Kidney (tissue), 14 donors: ENCODE measurements around the gene BCAS4. TPM values are rescaled to one million over a fixed set of nuclear protein-coding genes. Genes with fewer than 3 reads are reported as not detected.
"Not testable (repeated sequence)": the region's sequence is repeated elsewhere in the genome, so short reads cannot be mapped to it uniquely, and the experiment has no call there.

Source experiments
- DNase-seq, 5 donors: peaks; one replicate each; pipeline ENCODE4 v3.0.0-alpha.2; 2013 to 2020
- FAIRE-seq: peaks from 2 replicates; lab custom pipeline; 2012; peaks lifted over from hg19 to GRCh38; lab: Jason Lieb, UNC
- H3K27ac ChIP-seq, 2 donors: one replicate each; pipeline ENCODE4 v1.7.0; 2013; ENCODE audit warnings: low read depth in 2 of 2, low read length in 2 of 2, inconsistent platforms in 1 of 2
- H3K27me3 ChIP-seq: one replicate; pipeline ENCODE4 v1.7.1; 2013; ENCODE audit warnings: low read length, inconsistent platforms; ENCODE audit not compliant: control insufficient read depth, insufficient read depth
- H3K36me3 ChIP-seq, 3 donors: one replicate each; pipeline versions ENCODE4 v1.7.0 to v1.7.1; 2013; ENCODE audit warnings: low read length in 3 of 3, control low read depth in 1 of 3, inconsistent platforms in 1 of 3; ENCODE audit not compliant: insufficient read depth in 3 of 3, control insufficient read depth in 2 of 3
- H3K4me1 ChIP-seq, 3 donors: one replicate each; pipeline versions ENCODE4 v1.7.0 to v1.7.1; 2013; ENCODE audit warnings: low read length in 3 of 3, inconsistent platforms in 1 of 3, low read depth in 1 of 3; ENCODE audit not compliant: control insufficient read depth in 2 of 3, insufficient read depth in 2 of 3
- H3K4me3 ChIP-seq, 3 donors: one replicate each; pipeline versions ENCODE4 v1.7.0 to v1.8.1; 2013; ENCODE audit warnings: low read length in 3 of 3, control low read depth in 1 of 3, inconsistent platforms in 1 of 3
- H3K9ac ChIP-seq, 3 donors: one replicate each; pipeline versions ENCODE4 v1.7.0 to v1.7.1; 2013; ENCODE audit warnings: low read length in 3 of 3, control low read depth in 1 of 3, inconsistent platforms in 1 of 3
- H3K9me3 ChIP-seq, 3 donors: one replicate each; pipeline versions ENCODE4 v1.7.0 to v1.7.1; 2013; ENCODE audit warnings: low read length in 3 of 3, control low read depth in 1 of 3, inconsistent platforms in 1 of 3; ENCODE audit not compliant: control insufficient read depth in 2 of 3, insufficient read depth in 1 of 3
- CTCF ChIP-seq: IDR thresholded peaks from 3 replicates; pipeline ENCODE4 v1.5.1; 2012; ENCODE audit warnings: mild to moderate bottlenecking, moderate library complexity, borderline replicate concordance; ENCODE audit not compliant: insufficient read depth; ENCODE audit errors: extremely low read depth
- intact Hi-C: fragments of 100-400 bp; cut with DNase I; formaldehyde crosslinking; loops from one replicate; pipeline ENCODE4 v1.11.1; 2022
- polyA plus RNA-seq: library from polyadenylated mRNA; stranded (reverse); fragments of 350-450 nt; fragmentation: Illumina TruSeq; extraction: RNeasy Lipid Tissue Mini Kit (QIAGEN cat#74804); gene quantifications from one replicate; pipeline ENCODE4 v1.2.3, GENCODE V29; 2014; ENCODE audit warnings: low read depth, low replicate concordance; ENCODE audit not compliant: insufficient read depth
- total RNA-seq: library from RNA; stranded (reverse); fragmentation: NEBNext Ultra II Directional; extraction: Animal tissue kit (Norgen Biotek cat#: 25700); gene quantifications from one replicate; pipeline ENCODE4 v1.2.1, GENCODE V29; 2021
- donor health status: control.
- donor health status: control.
- donor health status: control.
- donor health status: control.
- donor health status: control.
- donor health status: DM: yes; HTN: yes; CAD: no.
- donor health status: Normal renal cell carcinoma (clear cell type).

The BCAS4 gene
- total and polyA plus RNA-seq, 2 donors from 2014 or later: 10.6 to 17.1 TPM

- peak overlapping the region; percentile 86 to 89 for H3K27ac ChIP-seq
- intact Hi-C loops: no loop called here
- TF ChIP-seq CTCF: no peak
These were observed 32.2 kb upstream of the BCAS4 start for GRCh38 chr20:50762435-50763220.

GRCh38 chr20:50763550-50764458, 31.1 kb upstream of the BCAS4 start:
- H3K27me3 ChIP-seq, H3K4me3 ChIP-seq, H3K4me1 ChIP-seq, H3K9ac ChIP-seq, FAIRE-seq, H3K36me3 ChIP-seq, intact Hi-C loops, H3K9me3 ChIP-seq: not testable (repeated sequence)
- DNase-seq: peak in 3 of 5 donors; percentile 34 to 40 (median 35)
- peak overlapping the region; percentile 70 to 89 for H3K27ac ChIP-seq

More at GRCh38 chr20:50762435-50763220, 32.2 kb upstream of the BCAS4 start:
- FAIRE-seq (no peak), DNase-seq (peak in 2 of 5 donors; percentile 39 to 85)
- no peak overlapping the region for H3K4me3 ChIP-seq
- no peaks in the 10 kb centered on the region for H3K36me3 ChIP-seq
- H3K27me3 ChIP-seq: no peaks in the 10 kb centered on the region
- peak overlapping the region in 1 of 3 donors; percentile 30 for H3K9ac ChIP-seq
- H3K4me1 ChIP-seq: peaks cover 0 to 7% (median 2%) of the 10 kb centered on the region in 3 donors
- H3K9me3 ChIP-seq: no peaks in the 10 kb centered on the region

GRCh38 chr20:50765251-50765650, 29.6 kb upstream of the BCAS4 start:
- H3K4me3 ChIP-seq, H3K4me1 ChIP-seq, H3K36me3 ChIP-seq, H3K27ac ChIP-seq, FAIRE-seq, H3K27me3 ChIP-seq, H3K9me3 ChIP-seq, intact Hi-C loops, H3K9ac ChIP-seq: not testable (repeated sequence)
- peak in 1 of 5 donors; percentile 18 for DNase-seq

GRCh38 chr20:50765674-50766073, 29.2 kb upstream of the BCAS4 start:
- no peak for FAIRE-seq

GRCh38 chr20:50766955-50767809, 27.7 kb upstream of the BCAS4 start:
- intact Hi-C loops, H3K9me3 ChIP-seq, H3K9ac ChIP-seq, H3K27me3 ChIP-seq, H3K4me3 ChIP-seq, H3K4me1 ChIP-seq, H3K36me3 ChIP-seq, FAIRE-seq, H3K27ac ChIP-seq: not testable (repeated sequence)
- peak in 1 of 5 donors; percentile 36 for DNase-seq

More at GRCh38 chr20:50765674-50766073, 29.2 kb upstream of the BCAS4 start:
- no peak overlapping the region for H3K27ac ChIP-seq
- no peak overlapping the region for H3K9ac ChIP-seq
- H3K9me3 ChIP-seq: no peaks in the 10 kb centered on the region
- DNase-seq: no peak
- no peaks in the 10 kb centered on the region for H3K27me3 ChIP-seq
- no peak overlapping the region for H3K4me3 ChIP-seq
- peaks cover 0 to 7% (median 2%) of the 10 kb centered on the region in 3 donors for H3K4me1 ChIP-seq
- no peaks in the 10 kb centered on the region for H3K36me3 ChIP-seq
- TF ChIP-seq CTCF: no peak
- intact Hi-C loops: no loop called here

- H3K36me3 ChIP-seq, H3K9me3 ChIP-seq, FAIRE-seq, intact Hi-C loops, H3K9ac ChIP-seq, H3K4me3 ChIP-seq, H3K27ac ChIP-seq, H3K27me3 ChIP-seq, H3K4me1 ChIP-seq: not testable (repeated sequence)
- DNase-seq: peak in 1 of 5 donors; percentile 25
These were observed 25.9 kb upstream of the BCAS4 start for GRCh38 chr20:50768991-50769390.
